Measurements from ENCODE around the gene CPE. TPM values are rescaled to one million over a fixed set of nuclear protein-coding genes. Genes with fewer than 3 reads are reported as not detected.

The CPE gene
- total RNA-seq, 1 donor from 2014 or later, result 43.6 TPM

DNA sequence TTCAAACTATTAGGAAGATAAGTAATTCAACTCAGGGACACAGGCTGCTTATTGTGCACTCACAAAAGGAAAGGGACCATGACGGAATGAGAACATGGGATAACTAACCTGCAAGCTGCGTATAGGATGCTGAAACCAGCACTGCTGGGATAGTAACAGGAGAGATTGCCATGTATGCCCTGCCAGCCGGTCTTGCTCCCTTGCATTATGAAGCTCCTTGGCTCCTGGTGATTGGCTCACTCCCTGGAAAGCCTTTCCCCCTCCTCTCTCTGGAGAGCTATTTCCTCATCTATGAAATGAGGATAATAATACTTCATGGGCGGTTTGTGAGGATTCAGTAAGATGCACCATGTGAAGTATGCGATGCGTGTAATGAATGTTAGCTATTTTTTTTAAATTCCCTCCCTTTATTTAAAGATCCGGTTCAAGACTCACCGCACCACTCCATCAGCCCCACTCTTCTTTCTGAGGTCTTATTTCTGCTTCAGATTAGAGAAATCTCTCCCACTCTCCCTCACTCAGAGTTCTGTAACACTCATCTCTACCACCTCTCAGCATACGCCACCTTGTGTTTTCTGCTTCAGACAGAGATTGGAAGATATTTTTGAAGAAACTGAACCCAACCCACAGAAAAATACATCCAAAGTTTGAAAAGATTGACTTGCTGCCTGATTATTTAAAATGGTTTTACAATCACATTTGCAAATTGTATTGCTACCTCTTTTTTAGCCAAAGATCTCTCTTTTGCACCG lies 33.0 kb upstream of the CPE start:
- H3K27ac ChIP-seq, result no peak overlapping the region
- H3K36me3 ChIP-seq, result peaks cover 15% of the 10 kb centered on the region

DNA sequence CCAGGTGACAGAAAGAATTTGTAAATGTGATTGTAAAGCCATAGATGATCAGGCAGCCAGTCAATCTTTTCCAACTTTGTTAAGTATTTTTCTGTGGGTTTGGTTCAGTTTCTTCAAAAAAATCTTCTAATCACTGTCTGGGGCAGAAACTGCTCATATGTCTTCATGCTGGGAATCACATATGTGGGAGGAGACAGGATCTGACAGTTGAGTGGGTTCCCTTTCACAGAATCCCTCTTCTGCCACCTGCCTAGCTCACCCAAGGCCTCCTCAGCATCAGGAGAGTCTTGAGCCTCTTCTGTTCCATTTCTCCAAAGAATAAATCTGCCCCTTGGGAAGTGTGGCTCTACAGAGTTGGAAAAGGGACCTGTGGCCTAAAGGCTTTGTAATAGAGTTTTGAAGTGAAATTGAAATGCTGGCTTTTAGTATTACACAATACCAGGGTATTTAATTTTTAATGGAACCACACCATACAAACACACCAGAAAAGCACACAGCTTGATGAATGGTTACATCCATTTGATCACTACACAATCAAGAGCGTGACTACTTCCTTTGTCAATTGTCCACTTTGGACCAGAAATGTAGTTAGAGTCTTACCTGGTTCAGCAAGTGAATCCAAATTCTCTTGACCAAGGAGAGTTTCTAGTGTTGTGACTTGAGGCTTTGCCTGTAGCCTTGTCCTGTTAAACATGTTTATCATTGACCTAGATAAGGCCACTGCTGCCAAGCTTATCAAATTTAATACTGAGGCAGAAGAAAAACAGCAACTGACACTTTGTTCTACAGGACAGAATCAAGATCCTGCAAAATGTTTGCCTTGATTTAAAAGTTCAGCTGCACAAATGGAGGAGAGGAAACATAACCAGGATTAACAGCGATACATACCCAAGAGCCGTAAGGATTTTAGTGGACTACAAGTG lies 30.9 kb upstream of the CPE start:
- Mint-ChIP-seq H3K27me3 (ENCODE audit: insufficient read depth, low read depth) (no peaks in the 10 kb centered on the region), H3K4me1 (peaks cover 12% of the 10 kb centered on the region), H3K36me3 (peaks cover 4% of the 10 kb centered on the region), H3K4me3 (no peak overlapping the region), H3K27ac (peak overlapping the region; percentile 32), H3K9me3 (peaks cover 14% of the 10 kb centered on the region)
- no peak overlapping the region for H2AFZ ChIP-seq (replicated peaks)
- H3K4me1 ChIP-seq, result no peaks in the 10 kb centered on the region
- TF ChIP-seq, protein P1, sequence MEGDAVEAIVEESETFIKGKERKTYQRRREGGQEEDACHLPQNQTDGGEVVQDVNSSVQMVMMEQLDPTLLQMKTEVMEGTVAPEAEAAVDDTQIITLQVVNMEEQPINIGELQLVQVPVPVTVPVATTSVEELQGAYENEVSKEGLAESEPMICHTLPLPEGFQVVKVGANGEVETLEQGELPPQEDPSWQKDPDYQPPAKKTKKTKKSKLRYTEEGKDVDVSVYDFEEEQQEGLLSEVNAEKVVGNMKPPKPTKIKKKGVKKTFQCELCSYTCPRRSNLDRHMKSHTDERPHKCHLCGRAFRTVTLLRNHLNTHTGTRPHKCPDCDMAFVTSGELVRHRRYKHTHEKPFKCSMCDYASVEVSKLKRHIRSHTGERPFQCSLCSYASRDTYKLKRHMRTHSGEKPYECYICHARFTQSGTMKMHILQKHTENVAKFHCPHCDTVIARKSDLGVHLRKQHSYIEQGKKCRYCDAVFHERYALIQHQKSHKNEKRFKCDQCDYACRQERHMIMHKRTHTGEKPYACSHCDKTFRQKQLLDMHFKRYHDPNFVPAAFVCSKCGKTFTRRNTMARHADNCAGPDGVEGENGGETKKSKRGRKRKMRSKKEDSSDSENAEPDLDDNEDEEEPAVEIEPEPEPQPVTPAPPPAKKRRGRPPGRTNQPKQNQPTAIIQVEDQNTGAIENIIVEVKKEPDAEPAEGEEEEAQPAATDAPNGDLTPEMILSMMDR (IDR thresholded peaks at IDR 0.05), result no peak
- TF ChIP-seq EZH2phosphoT487 (IDR thresholded peaks at IDR 0.05) (no peak), EZH2 (IDR thresholded peaks at IDR 0.05) (no peak)
- peaks cover 17% of the 10 kb centered on the region for H3F3A ChIP-seq (ENCODE audit: low read depth)
- peaks cover 2% of the 10 kb centered on the region for H3K36me3 ChIP-seq
- H3K27me3 ChIP-seq, result no peaks in the 10 kb centered on the region
- H3K79me2 ChIP-seq (ENCODE audit: low read depth), result no peaks in the 10 kb centered on the region
- H3K27ac ChIP-seq, result no peak overlapping the region
- H4K20me1 ChIP-seq (ENCODE audit: low read depth), result peaks cover 10% of the 10 kb centered on the region
- no peak overlapping the region for H3K4me2 ChIP-seq
- no peak overlapping the region for H3K4me3 ChIP-seq
- DNase-seq (ENCODE audit: low spot score), result no peak
- H3K9ac ChIP-seq, result no peak overlapping the region
- H3K9me3 ChIP-seq (ENCODE audit: low read depth), result no peaks in the 10 kb centered on the region

More for the DNA sequence above, 33.0 kb upstream of the CPE start:
- Histone ChIP-seq H3K9ac (no peak overlapping the region), H3K4me2 (no peak overlapping the region), H3K27me3 (no peaks in the 10 kb centered on the region), H3K4me3 (no peak overlapping the region), H3K9me3 (ENCODE audit: low read depth) (no peaks in the 10 kb centered on the region), H3K4me1 (no peaks in the 10 kb centered on the region), H3K79me2 (ENCODE audit: low read depth) (no peaks in the 10 kb centered on the region), H4K20me1 (ENCODE audit: low read depth) (peaks cover 10% of the 10 kb centered on the region), H3F3A (ENCODE audit: low read depth) (peaks cover 37% of the 10 kb centered on the region), H2AFZ (replicated peaks) (no peak overlapping the region)
- Mint-ChIP-seq H3K27ac (no peak overlapping the region), H3K36me3 (peaks cover 3% of the 10 kb centered on the region), H3K9me3 (peaks cover 7% of the 10 kb centered on the region), H3K4me1 (peaks cover 6% of the 10 kb centered on the region), H3K27me3 (ENCODE audit: insufficient read depth, low read depth) (no peaks in the 10 kb centered on the region), H3K4me3 (no peak overlapping the region)
- TF ChIP-seq EZH2phosphoT487 (IDR thresholded peaks at IDR 0.05) (no peak), EZH2 (IDR thresholded peaks at IDR 0.05) (no peak)
- TF ChIP-seq, protein P1 (IDR thresholded peaks at IDR 0.05), result no peak
- DNase-seq (ENCODE audit: low spot score), result no peak

DNA sequence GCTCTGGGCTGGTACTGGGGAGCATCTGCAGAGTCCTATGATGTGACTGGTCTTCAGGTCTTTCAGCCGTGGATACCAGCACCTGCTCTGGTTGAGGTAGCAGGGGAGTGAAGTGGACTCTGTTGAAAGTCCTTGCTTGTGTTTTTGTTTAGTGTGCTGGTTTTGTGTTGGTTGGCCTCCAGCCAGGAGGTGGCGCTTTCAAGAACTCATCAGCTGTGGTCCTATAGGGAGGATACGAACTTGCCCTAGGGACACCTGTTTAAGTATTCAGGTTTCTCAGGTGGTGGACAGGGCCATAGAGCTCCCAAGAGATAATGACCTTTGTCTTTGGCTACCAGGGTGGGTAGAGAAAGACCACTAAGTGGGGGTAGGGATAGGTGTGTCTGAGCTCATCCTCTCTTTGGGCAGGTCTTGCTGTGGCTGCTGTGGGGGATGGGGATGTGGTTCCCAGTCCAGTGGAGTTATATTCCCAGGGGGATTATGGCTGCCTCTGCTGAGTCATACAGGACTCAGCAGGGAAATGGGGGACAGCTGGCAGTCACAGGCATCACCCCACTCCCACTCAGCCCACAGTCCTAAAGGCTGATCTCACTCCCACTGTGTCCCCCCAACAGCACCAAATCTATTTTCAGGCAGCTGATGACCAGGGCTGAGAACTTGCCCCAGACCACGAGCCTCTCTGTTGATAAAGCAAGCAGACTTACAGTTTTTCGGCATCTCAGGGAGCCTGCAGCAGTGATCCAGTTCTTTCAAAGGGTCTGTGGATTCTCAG lies 27.3 kb upstream of the CPE start:
- no peaks in the 10 kb centered on the region for H3K4me1 ChIP-seq
- no peak overlapping the region for H3K9ac ChIP-seq
- no peaks in the 10 kb centered on the region for H3F3A ChIP-seq (ENCODE audit: low read depth)
- H3K79me2 ChIP-seq (ENCODE audit: low read depth), result no peaks in the 10 kb centered on the region
- Mint-ChIP-seq H3K27me3 (ENCODE audit: insufficient read depth, low read depth) (no peaks in the 10 kb centered on the region), H3K36me3 (peaks cover 4% of the 10 kb centered on the region), H3K9me3 (peaks cover 22% of the 10 kb centered on the region), H3K4me1 (peaks cover 8% of the 10 kb centered on the region), H3K27ac (no peak overlapping the region), H3K4me3 (no peak overlapping the region)
- no peaks in the 10 kb centered on the region for H3K36me3 ChIP-seq
- H3K4me2 ChIP-seq, result no peak overlapping the region
- H3K27ac ChIP-seq, result no peak overlapping the region
- no peak for TF ChIP-seq EZH2phosphoT487 (IDR thresholded peaks at IDR 0.05)
- TF ChIP-seq, protein P1 (IDR thresholded peaks at IDR 0.05), result no peak
- TF ChIP-seq EZH2 (IDR thresholded peaks at IDR 0.05), result no peak
- H3K9me3 ChIP-seq (ENCODE audit: low read depth), result no peaks in the 10 kb centered on the region
- no peak for DNase-seq (ENCODE audit: low spot score)
- no peak overlapping the region for H2AFZ ChIP-seq (replicated peaks)
- no peaks in the 10 kb centered on the region for H4K20me1 ChIP-seq (ENCODE audit: low read depth)
- no peaks in the 10 kb centered on the region for H3K27me3 ChIP-seq
- no peak overlapping the region for H3K4me3 ChIP-seq
